Right atrium auricular region (tissue), 2 donors: ENCODE results near the gene CBFA2T3. TPM values are rescaled to one million over a fixed set of nuclear protein-coding genes. Genes with fewer than 3 reads are reported as not detected.

Experiments
- DNase-seq: peaks from one replicate; pipeline ENCODE4 v3.0.0-alpha.2; 2019; ENCODE audit warnings: low spot score
- H3K27ac ChIP-seq, 2 donors: fragments of 200-600 bp; sonication (generic); 1 replicate in 1 of 2; 2 replicates in 1 of 2; pipeline ENCODE4 v1.5.1; 2016 to 2019
- H3K27me3 ChIP-seq, 2 donors: fragments of 200-600 bp; sonication (generic); one replicate each; pipeline versions ENCODE4 v1.5.1 to v1.6.0; 2017 to 2019
- H3K36me3 ChIP-seq: fragments of 200-600 bp; sonication (generic); one replicate; pipeline ENCODE4 v1.5.1; 2016
- H3K4me1 ChIP-seq, 2 donors: fragments of 200-600 bp; sonication (generic); one replicate each; pipeline versions ENCODE4 v1.5.1 to v1.6.0; 2017 to 2019
- H3K4me3 ChIP-seq, 2 donors: fragments of 200-600 bp; sonication (generic); 1 replicate in 1 of 2; 2 replicates in 1 of 2; pipeline ENCODE4 v1.5.1; 2017 to 2019; ENCODE audit warnings: mild to moderate bottlenecking in 1 of 2, moderate library complexity in 1 of 2
- H3K9me3 ChIP-seq, 2 donors: fragments of 200-600 bp; sonication (generic); one replicate each; pipeline ENCODE4 v1.5.1; 2019
- total RNA-seq, 2 donors: library from RNA; depleted of rRNA; stranded (reverse); fragments of >200 nt; gene quantifications; one replicate each; pipeline ENCODE4 v1.1.0, GENCODE V29; 2016
- TF ChIP-seq, protein P1 (sequence below), 2 donors: fragments of 200-600 bp; sonication (generic); IDR thresholded peaks; one replicate each; pipeline ENCODE4 v1.5.1; 2019; ENCODE audit warnings: antibody characterized with exemption in 2 of 2

The CBFA2T3 gene
- total RNA-seq, 2 donors from 2014 or later: 1.1 to 2.6 TPM

DNA sequence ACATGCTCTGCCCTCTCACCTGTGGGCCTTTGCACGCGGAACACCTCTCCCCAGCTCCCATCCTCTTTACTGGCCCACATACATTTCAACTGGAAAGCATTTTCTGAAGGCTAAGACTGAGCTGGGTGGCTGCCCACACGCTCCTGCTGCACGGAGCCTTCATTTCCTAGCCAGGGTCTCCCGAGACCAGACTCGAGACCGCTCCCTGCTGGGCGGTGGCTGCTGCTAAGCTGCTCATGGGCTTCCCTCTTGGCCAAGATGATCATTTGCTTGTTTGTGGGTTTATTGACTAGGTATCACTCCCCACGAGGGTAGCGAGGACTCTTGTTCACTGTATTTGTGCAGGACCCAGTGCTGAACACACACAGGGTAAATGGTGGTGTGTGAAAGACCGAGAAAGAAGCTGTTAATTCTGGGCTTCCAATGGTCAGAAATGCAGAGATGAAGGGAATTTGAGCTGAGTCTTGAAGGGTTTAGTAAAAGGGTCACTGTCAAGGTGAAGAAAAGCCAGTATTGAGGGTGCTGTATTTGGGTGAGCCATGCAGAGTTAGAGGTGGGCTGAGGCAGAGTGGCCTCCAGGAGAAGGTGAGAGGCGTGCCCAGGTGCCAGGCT lies 119.2 kb downstream of the CBFA2T3 start:
- DNase-seq: peak; percentile 70
- no peaks in the 10 kb centered on the region for H3K27me3 ChIP-seq
- H3K36me3 ChIP-seq: peaks cover 38% of the 10 kb centered on the region
- peak overlapping the region; percentile 63 to 93 for H3K4me3 ChIP-seq
- peaks cover 0 to 22% of the 10 kb centered on the region in 2 donors for H3K4me1 ChIP-seq
- TF ChIP-seq, protein P1, sequence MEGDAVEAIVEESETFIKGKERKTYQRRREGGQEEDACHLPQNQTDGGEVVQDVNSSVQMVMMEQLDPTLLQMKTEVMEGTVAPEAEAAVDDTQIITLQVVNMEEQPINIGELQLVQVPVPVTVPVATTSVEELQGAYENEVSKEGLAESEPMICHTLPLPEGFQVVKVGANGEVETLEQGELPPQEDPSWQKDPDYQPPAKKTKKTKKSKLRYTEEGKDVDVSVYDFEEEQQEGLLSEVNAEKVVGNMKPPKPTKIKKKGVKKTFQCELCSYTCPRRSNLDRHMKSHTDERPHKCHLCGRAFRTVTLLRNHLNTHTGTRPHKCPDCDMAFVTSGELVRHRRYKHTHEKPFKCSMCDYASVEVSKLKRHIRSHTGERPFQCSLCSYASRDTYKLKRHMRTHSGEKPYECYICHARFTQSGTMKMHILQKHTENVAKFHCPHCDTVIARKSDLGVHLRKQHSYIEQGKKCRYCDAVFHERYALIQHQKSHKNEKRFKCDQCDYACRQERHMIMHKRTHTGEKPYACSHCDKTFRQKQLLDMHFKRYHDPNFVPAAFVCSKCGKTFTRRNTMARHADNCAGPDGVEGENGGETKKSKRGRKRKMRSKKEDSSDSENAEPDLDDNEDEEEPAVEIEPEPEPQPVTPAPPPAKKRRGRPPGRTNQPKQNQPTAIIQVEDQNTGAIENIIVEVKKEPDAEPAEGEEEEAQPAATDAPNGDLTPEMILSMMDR (IDR thresholded peaks at IDR 0.05): peak; percentile 30 to 70
- H3K9me3 ChIP-seq: no peaks in the 10 kb centered on the region
- peak overlapping the region; percentile 74 to 83 for H3K27ac ChIP-seq

DNA sequence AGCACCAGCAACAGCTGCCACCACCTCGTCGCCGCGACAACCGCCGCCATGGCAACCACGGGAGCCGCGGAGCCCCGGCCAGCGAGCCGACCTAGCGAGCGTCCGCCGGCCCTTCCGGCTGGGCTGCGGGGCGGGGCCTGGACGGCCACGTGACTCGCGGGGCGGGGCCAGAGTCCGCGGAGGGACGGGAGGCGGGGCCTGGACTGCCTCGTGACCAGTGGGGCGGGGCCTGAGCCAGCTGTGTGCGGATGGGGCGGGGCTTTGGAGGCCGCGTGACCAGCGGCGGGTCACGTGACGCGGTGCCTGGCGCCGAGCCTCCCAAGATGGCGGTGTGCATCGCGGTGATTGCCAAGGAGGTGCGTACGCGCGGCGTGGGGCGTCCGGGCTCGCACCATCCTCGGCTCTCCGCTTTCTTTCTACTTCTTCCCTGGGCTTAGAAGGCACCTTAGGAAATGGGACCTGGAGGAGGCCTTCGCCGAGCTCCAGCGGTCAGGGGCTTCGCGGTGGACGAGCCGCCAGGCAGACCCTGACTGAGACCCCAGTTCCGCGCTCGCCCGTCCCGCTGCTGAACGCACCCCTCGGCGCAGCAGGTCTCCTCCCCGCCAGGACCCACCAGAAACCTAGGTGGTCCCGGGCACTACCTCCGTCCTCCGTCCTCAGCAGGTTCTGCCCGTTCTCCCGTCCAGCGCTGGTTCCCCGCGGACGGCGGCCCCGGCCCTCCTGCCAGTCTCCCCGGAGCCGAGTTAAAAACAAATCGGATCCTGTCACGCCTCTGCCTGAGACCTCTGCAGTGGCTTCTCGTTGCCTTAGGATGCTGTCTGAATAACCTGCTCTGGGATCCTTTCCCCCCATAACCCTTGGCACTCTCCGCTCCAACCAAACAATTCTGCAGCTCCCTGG lies 119.9 kb downstream of the CBFA2T3 start, which contains the start of the genes GALNS and TRAPPC2L:
GALNS (minus strand) TSS at position 120 of the 900 bp plus-strand sequence; CDS start at position 50, 70 bp downstream.
TRAPPC2L (plus strand) TSS at position 300 of the 900 bp plus-strand sequence; CDS start at position 324, 24 bp downstream.
- TF ChIP-seq, protein P1 (IDR thresholded peaks at IDR 0.05): no peak
- H3K27ac ChIP-seq: peak within 1 kb of the TSS; percentile 74 to 83
- H3K36me3 ChIP-seq: peaks cover 31% of the 10 kb centered on the region
- no peaks in the 10 kb centered on the region for H3K27me3 ChIP-seq
- H3K4me3 ChIP-seq: peak within 1 kb of the TSS; percentile 63 to 93
- no peaks in the 10 kb centered on the region for H3K9me3 ChIP-seq
- peaks cover 0 to 22% of the 10 kb centered on the region in 2 donors for H3K4me1 ChIP-seq
- peak; percentile 99 for DNase-seq

DNA sequence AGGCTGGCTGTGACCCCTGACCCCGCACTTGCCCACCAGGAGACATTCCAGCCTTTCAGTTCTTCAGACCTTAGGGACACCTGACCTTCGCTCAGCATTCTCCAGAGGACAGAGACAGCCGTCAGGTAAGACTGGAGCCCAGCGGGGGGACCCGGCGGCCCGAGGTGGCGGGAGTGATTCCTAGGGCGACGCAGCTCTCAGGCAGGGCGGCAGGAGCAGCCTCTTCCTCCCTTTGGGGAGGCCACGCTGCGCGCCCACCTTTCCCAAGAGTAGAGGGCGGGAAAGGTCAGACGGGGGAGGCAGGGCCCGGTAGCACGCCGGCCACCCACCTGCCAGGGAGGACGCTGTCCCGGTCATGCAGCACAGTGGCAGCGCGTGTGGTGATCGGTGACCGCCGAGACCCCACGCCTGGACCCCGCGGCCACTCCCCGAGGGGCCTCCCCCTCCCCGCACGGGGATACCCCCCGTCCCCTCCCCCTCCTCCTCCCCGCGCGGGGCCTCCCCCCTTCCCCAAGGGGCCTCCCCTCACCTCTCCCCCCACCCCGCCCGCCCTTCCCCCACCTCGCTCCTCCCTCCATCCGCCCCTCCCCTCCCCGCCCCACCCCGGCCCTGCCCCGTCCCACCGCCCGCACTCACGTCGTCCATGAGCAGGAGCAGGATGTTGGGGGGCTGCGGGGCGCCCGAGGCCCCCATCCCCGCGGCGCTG lies 120.7 kb downstream of the CBFA2T3 start:
- DNase-seq: no peak
- TF ChIP-seq, protein P1 (IDR thresholded peaks at IDR 0.05): no peak
- no peaks in the 10 kb centered on the region for H3K27me3 ChIP-seq
- H3K4me3 ChIP-seq: peak overlapping the region; percentile 63 to 93
- H3K9me3 ChIP-seq: no peaks in the 10 kb centered on the region
- H3K27ac ChIP-seq: peak overlapping the region; percentile 74 to 83
- peaks cover 0 to 22% of the 10 kb centered on the region in 2 donors for H3K4me1 ChIP-seq
- H3K36me3 ChIP-seq: peaks cover 23% of the 10 kb centered on the region

DNA sequence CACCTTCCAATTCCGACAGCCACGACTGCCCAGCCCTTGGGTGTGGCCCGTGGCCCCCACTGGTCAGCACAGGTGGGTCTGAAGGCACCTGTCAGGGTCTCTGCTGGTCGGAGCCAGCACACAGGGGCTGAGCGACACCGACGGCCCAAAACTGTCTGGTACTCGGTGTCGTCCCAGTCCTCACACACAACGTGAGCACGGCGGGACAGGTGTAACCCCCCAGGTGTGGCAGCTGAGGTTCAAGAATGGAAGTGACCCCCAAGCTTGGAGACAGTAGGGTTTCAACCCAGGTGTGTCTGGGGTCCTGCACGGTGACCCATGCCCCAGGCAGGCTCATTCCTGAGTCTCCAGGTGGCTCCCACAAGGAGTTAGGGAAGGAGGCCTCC lies 121.3 kb downstream of the CBFA2T3 start:
- H3K9me3 ChIP-seq: no peaks in the 10 kb centered on the region
- TF ChIP-seq, protein P1 (IDR thresholded peaks at IDR 0.05): no peak
- DNase-seq: no peak
- peaks cover 17% of the 10 kb centered on the region for H3K36me3 ChIP-seq
- H3K4me1 ChIP-seq: peaks cover 0 to 22% of the 10 kb centered on the region in 2 donors
- H3K27ac ChIP-seq: peak overlapping the region; percentile 74 to 83
- no peaks in the 10 kb centered on the region for H3K27me3 ChIP-seq
- peak overlapping the region; percentile 63 to 93 for H3K4me3 ChIP-seq

DNA sequence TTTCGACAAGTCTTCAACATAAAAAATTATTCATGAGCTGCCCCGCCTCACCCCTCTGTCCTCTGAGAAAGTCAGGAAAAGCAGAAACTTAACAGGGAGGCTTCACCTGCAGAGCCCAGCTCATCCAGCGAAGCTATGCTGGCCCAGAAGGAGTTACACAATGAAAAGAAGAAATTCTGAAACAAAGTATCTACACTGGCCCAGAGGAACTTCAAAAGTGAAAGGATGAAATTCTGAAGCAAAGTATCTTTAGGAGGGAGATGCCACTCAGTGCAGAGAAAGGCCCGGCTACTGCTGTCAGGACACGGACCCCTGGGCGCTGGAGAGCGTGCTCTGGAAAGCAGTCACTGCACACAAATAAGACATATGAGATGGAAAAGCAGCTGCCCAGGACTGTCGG lies 121.8 kb downstream of the CBFA2T3 start:
- DNase-seq: no peak
- Histone ChIP-seq H3K4me3 (no peak overlapping the region), H3K4me1 (peaks cover 0 to 22% of the 10 kb centered on the region in 2 donors)

More for the DNA sequence above, 121.8 kb downstream of the CBFA2T3 start:
- Histone ChIP-seq H3K27ac (no peak overlapping the region), H3K27me3 (no peaks in the 10 kb centered on the region), H3K36me3 (peaks cover 12% of the 10 kb centered on the region), H3K9me3 (no peaks in the 10 kb centered on the region)
- TF ChIP-seq, protein P1 (IDR thresholded peaks at IDR 0.05): no peak
